Measurements from ENCODE around the gene SS18L1.

Gene SS18L1

DNA sequence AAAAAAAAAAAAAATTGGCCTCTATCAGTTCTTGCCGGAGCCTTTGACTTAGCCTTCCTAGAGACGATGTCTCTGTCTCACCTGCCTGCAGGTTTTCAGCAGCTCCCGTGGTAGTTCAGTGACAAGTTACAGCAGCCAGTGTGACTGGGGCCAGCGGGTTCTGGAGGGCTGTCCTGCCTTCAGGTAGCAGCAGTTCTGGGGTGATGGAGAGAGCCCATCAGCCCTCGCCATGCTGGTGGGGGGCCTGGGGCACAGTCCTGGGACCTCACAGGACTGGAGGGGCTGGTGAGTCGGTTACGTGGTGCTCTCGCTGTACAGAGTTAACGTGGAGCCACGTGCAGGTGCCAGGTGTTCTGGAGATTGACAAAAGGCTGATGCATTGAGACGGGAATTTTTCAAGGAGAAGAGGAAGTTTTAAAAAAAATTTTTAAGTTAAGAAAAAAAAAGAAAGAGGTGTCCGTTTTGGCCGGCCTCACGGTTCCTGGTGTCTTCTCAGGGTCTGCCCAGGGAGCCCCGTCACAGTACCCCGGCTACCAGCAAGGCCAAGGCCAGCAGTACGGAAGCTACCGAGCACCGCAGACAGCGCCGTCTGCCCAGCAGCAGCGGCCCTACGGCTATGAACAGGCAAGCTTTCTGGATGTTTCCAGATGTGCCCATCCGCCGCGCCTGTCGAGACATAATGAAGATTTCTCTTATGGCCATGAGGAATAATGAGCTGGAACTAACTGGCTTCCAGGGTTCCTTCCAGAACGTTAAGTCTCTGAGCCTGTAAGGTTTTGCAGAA lies 30.6 kb downstream of the SS18L1 start:
- no peak for DNase-seq

- no peak for DNase-seq
Measured at GRCh38 chr20:62174870-62175624, 31.5 kb downstream of the SS18L1 start.

GRCh38 chr20:62175711-62176110 lies 32.1 kb downstream of the SS18L1 start:
- DNase-seq = no peak

DNA sequence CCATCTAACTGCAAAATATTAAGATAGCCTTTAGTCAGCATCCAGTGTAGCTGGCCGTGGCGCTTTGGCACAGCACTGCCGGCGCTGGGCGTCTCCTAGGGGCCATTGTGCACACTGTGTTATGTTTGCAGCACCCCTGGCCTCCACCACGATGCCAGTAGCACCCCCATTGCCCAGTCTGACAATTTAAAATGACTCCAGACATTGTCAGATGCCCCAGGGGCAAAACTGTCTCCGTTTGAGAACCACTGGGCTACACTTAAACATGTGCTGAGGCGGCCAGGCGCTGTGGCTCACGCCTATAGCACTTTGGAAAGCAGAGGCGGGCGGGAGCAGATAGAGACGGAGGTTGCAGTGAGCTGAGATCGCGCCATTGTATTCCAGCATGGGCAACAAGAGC lies 33.3 kb downstream of the SS18L1 start:
- DNase-seq = no peak

DNA sequence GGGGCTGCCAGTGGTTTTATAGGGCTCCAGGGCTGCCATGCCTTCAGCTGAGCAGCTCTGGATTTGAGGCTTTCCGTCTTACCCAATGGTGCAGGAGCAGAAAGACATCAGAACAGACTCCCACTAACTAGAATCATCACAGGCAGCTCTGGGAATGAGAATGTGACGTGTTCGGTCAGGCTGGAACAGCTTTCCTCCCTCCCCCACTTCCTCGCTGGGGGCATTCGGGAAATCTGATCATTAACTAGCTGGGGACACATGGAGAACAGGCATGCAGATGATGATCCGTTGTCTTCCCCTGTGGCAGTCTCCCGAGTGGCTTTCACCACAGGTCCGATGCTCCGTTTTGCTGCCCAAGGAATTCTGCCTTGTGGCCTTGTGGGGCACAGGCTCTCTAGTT lies 33.7 kb downstream of the SS18L1 start:
- no peak for DNase-seq

DNA sequence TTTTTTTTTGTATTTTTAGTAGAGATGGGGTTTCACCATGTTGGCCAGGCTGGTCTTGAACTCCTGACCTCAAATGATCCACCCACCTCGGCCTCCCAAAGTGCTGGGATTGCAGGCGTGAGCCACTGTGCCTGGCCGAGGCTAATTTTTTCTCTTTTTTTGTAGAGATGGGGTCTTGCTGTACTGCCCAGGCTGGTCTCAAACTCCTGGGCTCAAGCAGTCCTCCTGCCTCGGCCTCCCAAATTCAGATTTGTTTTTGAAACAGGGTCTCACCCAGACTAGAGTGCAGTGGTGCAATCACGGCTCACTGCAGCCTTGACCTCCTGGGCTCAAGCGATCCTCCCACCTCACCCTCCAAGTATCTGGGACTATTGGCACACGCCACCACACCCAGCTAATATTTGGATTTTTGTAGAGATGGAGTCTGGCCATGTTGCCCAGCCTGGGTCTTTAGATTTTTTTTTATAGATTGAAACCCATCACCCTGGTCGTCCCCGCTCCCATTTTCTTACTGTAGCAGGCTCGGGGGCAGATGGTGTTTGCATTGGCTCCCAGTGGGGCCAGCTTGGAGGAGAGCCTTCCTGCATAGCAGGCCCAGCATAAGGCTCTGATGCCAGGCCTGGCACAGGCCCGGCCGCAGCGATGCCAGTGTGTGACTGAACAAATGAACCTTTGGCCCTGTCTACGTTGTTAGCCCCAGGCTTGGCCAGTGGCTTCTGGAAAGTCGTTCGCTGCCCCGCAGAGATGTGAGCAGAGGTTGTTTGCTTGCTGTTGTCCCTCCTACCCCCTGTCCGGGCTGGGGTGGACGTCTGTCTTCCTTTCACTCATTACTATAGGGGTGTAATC lies 35.0 kb downstream of the SS18L1 start:
- no peak for DNase-seq

GRCh38 chr20:62179162-62179504 lies 35.6 kb downstream of the SS18L1 start:
- DNase-seq = no peak

DNA sequence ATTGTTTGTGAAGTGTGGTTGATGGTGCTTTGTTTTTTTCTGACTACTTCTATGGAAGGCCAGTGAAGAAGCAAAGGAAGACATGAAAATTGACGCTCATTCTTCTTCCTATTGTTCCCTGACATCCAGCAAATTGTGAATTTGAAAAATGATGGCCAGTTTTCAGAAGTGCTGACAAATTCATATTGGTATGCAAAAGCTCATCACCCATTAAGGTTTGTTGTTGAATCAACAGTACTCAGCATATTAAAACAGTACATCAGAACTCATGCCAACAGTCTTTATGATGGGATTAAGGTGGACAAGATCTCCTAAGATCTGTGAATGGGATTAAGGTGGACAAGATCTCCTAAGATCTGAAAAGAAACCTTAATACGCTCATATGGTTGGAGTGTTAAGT lies 38.2 kb downstream of the SS18L1 start:
- no peak for DNase-seq

DNA sequence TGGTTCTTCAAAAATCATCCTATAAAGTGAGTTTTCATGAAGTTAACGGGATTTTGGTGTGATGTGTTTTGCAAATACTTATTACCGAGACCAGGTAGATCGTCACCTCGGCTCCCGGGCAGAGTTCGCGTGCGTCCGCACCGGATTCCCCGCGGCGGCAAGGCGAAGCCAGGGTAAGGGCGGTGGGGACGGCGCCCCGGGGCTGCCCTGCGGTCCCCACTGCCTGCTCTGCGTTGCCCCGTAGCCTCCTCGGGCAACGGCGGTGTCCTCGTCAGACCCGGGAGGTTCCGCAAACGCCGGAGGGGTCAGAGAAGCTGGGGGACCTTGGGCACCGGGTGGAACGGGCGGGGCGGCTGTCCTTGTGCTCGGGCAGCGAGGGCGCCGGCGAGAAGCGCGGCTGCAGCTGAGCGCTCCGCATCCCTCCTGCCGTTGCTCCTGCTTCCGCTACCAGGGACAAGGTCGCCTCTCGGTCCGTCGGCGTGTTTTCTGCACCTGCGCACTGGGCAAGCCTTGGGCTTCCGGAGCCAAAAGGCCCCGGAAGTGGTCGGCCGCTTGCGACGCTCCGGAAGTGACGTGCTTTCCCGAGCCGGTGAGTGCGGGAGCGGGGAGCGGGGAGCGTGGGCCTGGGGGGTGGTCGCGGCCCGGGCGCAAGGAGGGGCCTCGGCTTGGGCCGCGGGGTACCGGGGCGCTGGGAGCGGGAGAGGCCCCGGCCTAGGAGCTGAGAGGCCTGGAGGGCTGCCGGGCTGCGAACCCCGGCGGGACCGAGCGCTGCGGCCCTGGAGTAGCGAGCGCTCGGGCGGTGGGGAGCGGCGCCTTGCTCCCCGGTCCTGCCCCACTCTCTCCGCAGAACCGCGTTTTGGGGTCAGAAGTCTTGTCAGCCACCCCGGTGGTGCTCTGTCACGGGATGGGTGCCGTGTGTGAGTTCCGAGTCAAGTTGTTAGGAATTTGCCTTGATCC lies 39.2 kb downstream of the SS18L1 start, which contains the start of gene MTG2:
MTG2 (plus strand) TSS at position 560 of the 957 bp plus-strand sequence. CDS start 10,393 bp downstream, outside the sequence.
- peak; percentile 94 for DNase-seq

GRCh38 chr20:62183426-62184142 lies 40.0 kb downstream of the SS18L1 start:
- DNase-seq = no peak

DNA sequence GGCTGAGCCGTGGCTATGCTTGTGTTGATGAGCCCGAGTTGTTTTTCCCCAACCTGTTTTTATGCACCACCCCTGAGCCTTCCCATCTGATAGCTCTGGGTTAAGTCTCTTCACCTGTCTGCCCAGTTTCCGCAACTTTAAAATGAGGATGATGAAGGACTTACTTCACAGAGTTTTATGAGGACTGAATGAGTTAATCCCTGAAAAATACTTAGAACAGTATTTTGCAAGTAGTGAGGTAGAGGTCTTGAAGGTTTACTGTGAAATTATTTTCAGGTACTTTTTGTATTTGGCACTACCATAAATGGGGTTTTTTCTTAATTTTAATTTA lies 42.5 kb downstream of the SS18L1 start:
- no peak for DNase-seq

DNA sequence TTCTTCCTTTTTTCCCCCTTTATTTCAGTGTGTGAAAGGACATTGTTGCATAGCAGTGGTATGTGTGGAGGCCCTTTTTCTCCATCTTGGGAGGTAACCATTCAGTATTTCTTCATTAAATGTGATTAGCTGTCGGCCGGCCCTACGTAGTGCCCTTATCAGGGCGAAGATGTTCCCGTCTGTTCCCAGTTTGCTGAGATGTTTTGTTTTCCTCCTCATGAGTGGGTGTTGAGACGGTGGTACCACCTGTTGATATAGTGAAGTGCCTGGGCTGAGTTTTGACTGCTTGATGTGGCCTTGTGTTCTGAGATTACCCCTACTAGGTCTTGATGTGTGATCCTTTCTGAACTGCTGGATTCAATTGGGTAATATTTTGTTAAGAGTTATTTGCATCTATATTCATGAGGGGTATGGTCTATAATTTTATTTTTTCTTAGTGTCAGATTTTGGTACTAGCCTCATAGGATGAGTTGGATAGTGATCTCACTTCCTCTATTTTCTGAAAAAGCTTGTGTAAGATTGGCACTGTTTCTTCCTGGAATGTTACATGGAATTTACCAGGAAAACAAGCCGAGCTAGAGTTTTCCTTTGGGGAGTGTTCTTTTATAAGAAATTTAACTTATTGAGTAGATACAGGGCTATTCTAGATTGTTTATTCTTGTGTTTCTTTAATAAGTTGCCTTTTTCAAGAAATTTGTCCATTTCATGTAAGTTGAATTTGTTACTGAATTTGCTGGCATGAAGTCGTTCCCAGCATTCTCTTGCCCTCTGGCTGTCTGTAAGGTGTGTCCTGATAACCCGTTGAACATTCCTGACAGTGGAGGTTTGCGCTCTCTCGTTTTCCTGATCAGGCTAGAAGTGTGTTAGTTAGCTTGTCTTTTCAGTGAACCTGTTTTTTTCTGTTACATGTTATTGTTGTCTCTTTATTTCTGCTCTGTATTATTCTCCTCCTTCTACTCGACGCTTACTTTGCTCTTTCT lies 43.6 kb downstream of the SS18L1 start:
- DNase-seq = no peak

- DNase-seq = no peak
Measured at GRCh38 chr20:62190639-62191411, 47.3 kb downstream of the SS18L1 start.

DNA sequence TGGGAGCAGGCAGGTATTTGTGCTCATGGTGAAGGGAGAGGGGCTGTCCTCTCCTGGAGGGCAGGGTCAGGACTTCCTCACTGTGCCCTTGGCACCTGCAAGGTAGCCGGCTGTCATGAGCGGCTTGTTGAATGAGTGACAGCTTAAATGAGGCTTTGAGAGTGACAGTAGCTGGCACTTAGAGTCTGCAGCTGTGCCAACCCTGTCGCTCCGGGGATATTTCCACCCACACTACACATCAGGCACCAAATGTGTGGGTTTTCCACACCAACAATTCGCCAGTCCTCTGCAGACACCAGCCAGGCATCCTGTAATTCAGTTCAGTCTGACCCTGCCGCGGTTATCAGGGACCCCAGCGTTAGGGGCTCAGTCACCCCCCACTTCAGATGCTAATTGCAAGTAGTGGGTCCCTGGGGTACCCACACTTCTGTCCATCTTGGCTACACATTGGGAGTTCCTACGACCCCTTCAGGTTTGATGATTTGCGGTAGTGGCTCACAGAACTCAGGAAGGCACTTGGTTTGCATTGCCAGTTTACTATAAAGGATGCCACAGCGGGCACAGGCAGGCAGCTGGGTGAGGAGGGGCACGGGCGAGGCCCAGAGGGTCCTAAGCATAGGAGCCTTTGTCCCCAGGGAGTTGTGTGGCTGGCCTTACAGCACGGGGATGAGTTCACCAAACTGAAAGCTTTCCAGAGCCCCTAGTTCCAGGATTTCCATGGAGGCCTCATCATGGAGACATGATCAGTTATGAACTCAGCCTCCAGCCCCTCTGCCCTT lies 48.4 kb downstream of the SS18L1 start:
- DNase-seq = no peak

GRCh38 chr20:62192635-62193034 lies 49.1 kb downstream of the SS18L1 start:
- no peak for DNase-seq

DNA sequence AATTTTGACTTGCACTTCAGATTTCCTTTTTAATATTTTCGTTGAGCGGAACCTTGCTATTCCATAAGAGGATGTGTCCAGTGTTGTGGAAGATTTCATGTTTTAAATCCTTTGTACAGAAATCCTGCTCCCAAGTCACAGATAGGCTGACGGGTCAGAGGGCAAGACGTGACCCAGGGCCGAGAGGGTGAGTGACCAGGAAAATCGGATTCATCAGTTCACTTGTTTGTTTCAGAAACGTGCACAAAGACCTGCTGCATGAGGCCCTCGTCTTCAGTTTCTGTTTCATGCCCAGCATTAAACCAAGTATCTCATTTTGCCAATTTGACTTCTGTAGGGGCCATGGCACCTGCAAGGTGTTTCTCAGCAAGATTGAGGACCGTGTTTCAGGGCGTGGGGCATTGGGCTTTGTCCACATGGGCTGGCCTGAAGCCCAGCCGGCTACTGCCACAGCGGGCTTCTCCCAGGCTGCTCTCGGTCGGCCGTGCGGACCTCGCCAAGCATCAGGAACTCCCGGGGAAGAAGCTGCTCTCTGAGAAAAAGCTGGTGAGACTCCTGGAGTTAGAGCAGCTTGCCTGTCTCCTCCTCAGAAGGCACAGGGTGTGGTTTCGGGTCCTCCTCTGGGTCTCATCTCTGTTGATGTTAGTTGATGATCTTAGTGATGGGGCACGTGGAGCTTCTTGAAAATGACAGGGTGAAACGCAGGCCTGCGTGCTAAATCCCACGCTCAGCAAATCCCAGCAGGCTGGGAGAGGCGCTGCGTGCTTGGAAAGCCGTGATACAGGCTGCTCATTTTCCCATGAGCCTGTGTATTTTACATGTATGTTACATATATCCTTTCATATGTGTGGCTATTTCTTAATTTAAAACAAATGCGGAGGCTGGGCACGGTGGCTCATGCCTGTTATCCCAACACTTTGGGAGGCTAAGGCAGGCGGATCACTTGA lies 49.8 kb downstream of the SS18L1 start:
- DNase-seq = no peak

GRCh38 chr20:62195075-62195405 lies 51.5 kb downstream of the SS18L1 start:
- DNase-seq = no peak
